ENCODE measurements around the gene ARHGEF16.

DNA sequence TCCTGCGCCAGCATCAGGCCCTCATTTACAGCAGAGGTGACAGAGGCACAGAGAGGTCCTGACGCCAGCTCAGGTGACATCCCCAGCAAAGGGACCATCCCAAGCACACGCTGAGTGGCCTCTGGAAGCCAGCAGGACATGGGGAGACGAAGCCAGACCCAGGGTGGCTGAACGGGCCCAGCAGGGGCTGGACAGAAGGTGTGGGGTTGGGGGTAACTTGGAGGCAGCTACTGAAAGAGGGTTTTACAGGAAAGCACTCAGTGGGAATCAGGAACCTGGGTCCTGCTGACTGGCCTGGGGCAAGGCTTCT, 1.6 kb upstream of the ARHGEF16 start:
- TF ChIP-seq, protein P1, sequence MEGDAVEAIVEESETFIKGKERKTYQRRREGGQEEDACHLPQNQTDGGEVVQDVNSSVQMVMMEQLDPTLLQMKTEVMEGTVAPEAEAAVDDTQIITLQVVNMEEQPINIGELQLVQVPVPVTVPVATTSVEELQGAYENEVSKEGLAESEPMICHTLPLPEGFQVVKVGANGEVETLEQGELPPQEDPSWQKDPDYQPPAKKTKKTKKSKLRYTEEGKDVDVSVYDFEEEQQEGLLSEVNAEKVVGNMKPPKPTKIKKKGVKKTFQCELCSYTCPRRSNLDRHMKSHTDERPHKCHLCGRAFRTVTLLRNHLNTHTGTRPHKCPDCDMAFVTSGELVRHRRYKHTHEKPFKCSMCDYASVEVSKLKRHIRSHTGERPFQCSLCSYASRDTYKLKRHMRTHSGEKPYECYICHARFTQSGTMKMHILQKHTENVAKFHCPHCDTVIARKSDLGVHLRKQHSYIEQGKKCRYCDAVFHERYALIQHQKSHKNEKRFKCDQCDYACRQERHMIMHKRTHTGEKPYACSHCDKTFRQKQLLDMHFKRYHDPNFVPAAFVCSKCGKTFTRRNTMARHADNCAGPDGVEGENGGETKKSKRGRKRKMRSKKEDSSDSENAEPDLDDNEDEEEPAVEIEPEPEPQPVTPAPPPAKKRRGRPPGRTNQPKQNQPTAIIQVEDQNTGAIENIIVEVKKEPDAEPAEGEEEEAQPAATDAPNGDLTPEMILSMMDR (IDR thresholded peaks at IDR 0.05; ENCODE audit: poor library complexity), result no peak
- TF ChIP-seq EZH2 (IDR thresholded peaks at IDR 0.05; ENCODE audit: borderline replicate concordance) (no peak), EZH2phosphoT487 (IDR thresholded peaks at IDR 0.05; ENCODE audit: low read depth, severe bottlenecking, unreplicated experiment) (no peak)
